Effector memory CD8-positive, alpha-beta T cell (primary cell): ENCODE data around the gene RBFOX2.
"Not testable (repeated sequence)": the region's sequence is repeated elsewhere in the genome, so short reads cannot be mapped to it uniquely, and the experiment has no call there.

Source experiments
- ATAC-seq: fragments of 150-1000 bp; cut with Tn5 transposase; replicated peaks from 2 replicates; pipeline ENCODE4 v1.10.0; 2021; ENCODE audit warnings: mild to moderate bottlenecking, moderate library complexity
- DNase-seq, 3 experiments: peaks; one replicate each; pipeline ENCODE4 v3.0.0; 2021
- H3K27ac Mint-ChIP-seq, 2 donors: one replicate each; pipeline ENCODE4 v1.8.0; 2022; ENCODE audit warnings: mild to moderate bottlenecking in 2 of 2, mixed read lengths in 2 of 2, moderate library complexity in 2 of 2
- H3K27me3 Mint-ChIP-seq, 2 donors: one replicate each; pipeline ENCODE4 v1.8.0; 2022; ENCODE audit warnings: mixed read lengths in 2 of 2
- H3K36me3 Mint-ChIP-seq: one replicate; pipeline ENCODE4 v1.8.0; 2022; ENCODE audit warnings: mild to moderate bottlenecking, moderate library complexity, mixed read lengths; ENCODE audit not compliant: insufficient read depth
- H3K4me1 Mint-ChIP-seq, 2 donors: one replicate each; pipeline ENCODE4 v1.8.0; 2022; ENCODE audit warnings: low read depth in 2 of 2, mixed read lengths in 2 of 2
- H3K4me3 Mint-ChIP-seq, 2 donors: one replicate each; pipeline ENCODE4 v1.8.0; 2022; ENCODE audit warnings: mild to moderate bottlenecking in 2 of 2, mixed read lengths in 2 of 2, moderate library complexity in 2 of 2
- H3K9me3 Mint-ChIP-seq, 2 donors: one replicate each; pipeline ENCODE4 v1.8.0; 2022; ENCODE audit warnings: mixed read lengths in 2 of 2
- total RNA-seq, 9 experiments: gene quantifications; one replicate each; lab custom pipeline; 2026; lab: John Stamatoyannopoulos, UW

The RBFOX2 gene
- total RNA-seq, result 0.67 to 10.2 (median 3.3) reads per million in 9 experiments

GRCh38 chr22:36028646-36029405 is at the start of gene RBFOX2:
Gene RBFOX2 (minus strand): TSS chr22:36028824. CDS start chr22:36028425, 399 bp downstream.
- peak; percentile 33 to 44 (median 36) for DNase-seq
- peaks cover 0 to 19% of the 10 kb centered on the region in 2 donors for H3K27me3 Mint-ChIP-seq

GRCh38 chr22:36077271-36077670 is 48.6 kb upstream of the RBFOX2 start:
- peaks cover 5% of the 10 kb centered on the region for H3K36me3 Mint-ChIP-seq
- no peak for DNase-seq
- no peak overlapping the region for H3K27ac Mint-ChIP-seq

More at GRCh38 chr22:36028646-36029405, at the start of gene RBFOX2:
- ATAC-seq, result peak; percentile 75
- H3K9me3 Mint-ChIP-seq, result no peaks in the 10 kb centered on the region
- H3K36me3 Mint-ChIP-seq, result no peaks in the 10 kb centered on the region
- H3K4me3 Mint-ChIP-seq, result peak within 1 kb of the TSS; percentile 78 to 82
- peak within 1 kb of the TSS in 1 of 2 donors; percentile 52 for H3K27ac Mint-ChIP-seq
- H3K4me1 Mint-ChIP-seq, result peaks cover 12 to 15% of the 10 kb centered on the region in 2 donors

GRCh38 chr22:36075724-36076123 is 47.1 kb upstream of the RBFOX2 start:
- H3K9me3 Mint-ChIP-seq, result no peaks in the 10 kb centered on the region
- H3K36me3 Mint-ChIP-seq, result peaks cover 5% of the 10 kb centered on the region
- peaks cover 3 to 4% of the 10 kb centered on the region in 2 donors for H3K4me1 Mint-ChIP-seq
- ATAC-seq (no peak), DNase-seq (no peak)
- H3K27ac Mint-ChIP-seq, result no peak overlapping the region
- H3K4me3 Mint-ChIP-seq, result no peak overlapping the region
- H3K27me3 Mint-ChIP-seq, result no peaks in the 10 kb centered on the region

More at GRCh38 chr22:36077271-36077670, 48.6 kb upstream of the RBFOX2 start:
- no peak for ATAC-seq
- H3K9me3 Mint-ChIP-seq, result no peaks in the 10 kb centered on the region
- no peak overlapping the region for H3K4me3 Mint-ChIP-seq
- H3K4me1 Mint-ChIP-seq, result peaks cover 3 to 4% of the 10 kb centered on the region in 2 donors
- no peaks in the 10 kb centered on the region for H3K27me3 Mint-ChIP-seq

- Mint-ChIP-seq H3K4me3 (no peak overlapping the region), H3K27ac (no peak overlapping the region), H3K27me3 (no peaks in the 10 kb centered on the region), H3K9me3 (no peaks in the 10 kb centered on the region), H3K4me1 (peaks cover 3 to 4% of the 10 kb centered on the region in 2 donors), H3K36me3 (peaks cover 5% of the 10 kb centered on the region)
- DNase-seq (no peak), ATAC-seq (no peak)
Measured at GRCh38 chr22:36075230-36075629, 46.6 kb upstream of the RBFOX2 start.

GRCh38 chr22:36073476-36073875 is 44.9 kb upstream of the RBFOX2 start:
- DNase-seq, result no peak
- no peaks in the 10 kb centered on the region for H3K9me3 Mint-ChIP-seq
- no peak overlapping the region for H3K4me3 Mint-ChIP-seq
- H3K27me3 Mint-ChIP-seq, result peaks cover 0 to 7% of the 10 kb centered on the region in 2 donors
- no peak for ATAC-seq
- H3K36me3 Mint-ChIP-seq, result peaks cover 5% of the 10 kb centered on the region
- no peak overlapping the region for H3K27ac Mint-ChIP-seq
- no peaks in the 10 kb centered on the region for H3K4me1 Mint-ChIP-seq

- H3K9me3 Mint-ChIP-seq, ATAC-seq, H3K36me3 Mint-ChIP-seq, H3K4me1 Mint-ChIP-seq, DNase-seq, H3K27ac Mint-ChIP-seq, H3K27me3 Mint-ChIP-seq, H3K4me3 Mint-ChIP-seq: not testable (repeated sequence)
Measured at GRCh38 chr22:36070645-36071044, 42.0 kb upstream of the RBFOX2 start.

- Mint-ChIP-seq H3K27me3 (peaks cover 0 to 7% of the 10 kb centered on the region in 2 donors), H3K4me3 (no peak overlapping the region), H3K27ac (no peak overlapping the region), H3K4me1 (peaks cover 5 to 10% of the 10 kb centered on the region in 2 donors), H3K9me3 (no peaks in the 10 kb centered on the region), H3K36me3 (peaks cover 2% of the 10 kb centered on the region)
- DNase-seq (no peak), ATAC-seq (no peak)
Measured at GRCh38 chr22:36069368-36069767, 40.7 kb upstream of the RBFOX2 start.

- peaks cover 0 to 7% of the 10 kb centered on the region in 2 donors for H3K27me3 Mint-ChIP-seq
- no peak for DNase-seq
Measured at GRCh38 chr22:36068776-36069344, 40.2 kb upstream of the RBFOX2 start.

GRCh38 chr22:36067235-36067558 is 38.6 kb upstream of the RBFOX2 start:
- Mint-ChIP-seq H3K27me3 (peaks cover 0 to 7% of the 10 kb centered on the region in 2 donors), H3K4me1 (peaks cover 5 to 10% of the 10 kb centered on the region in 2 donors), H3K9me3 (no peaks in the 10 kb centered on the region), H3K36me3 (no peaks in the 10 kb centered on the region), H3K4me3 (no peak overlapping the region), H3K27ac (no peak overlapping the region)
- DNase-seq (no peak), ATAC-seq (no peak)

More at GRCh38 chr22:36068776-36069344, 40.2 kb upstream of the RBFOX2 start:
- H3K4me3 Mint-ChIP-seq, result no peak overlapping the region
- ATAC-seq, result no peak
- H3K9me3 Mint-ChIP-seq, result no peaks in the 10 kb centered on the region
- no peak overlapping the region for H3K27ac Mint-ChIP-seq
- peaks cover 5 to 10% of the 10 kb centered on the region in 2 donors for H3K4me1 Mint-ChIP-seq
- H3K36me3 Mint-ChIP-seq, result no peaks in the 10 kb centered on the region

GRCh38 chr22:36065775-36066544 is 37.3 kb upstream of the RBFOX2 start:
- DNase-seq (peak; percentile 54 to 61 (median 59)), ATAC-seq (peak; percentile 83)
- Mint-ChIP-seq H3K4me3 (peak overlapping the region; percentile 84 to 85), H3K36me3 (no peaks in the 10 kb centered on the region), H3K9me3 (no peaks in the 10 kb centered on the region), H3K27ac (peak overlapping the region in 1 of 2 donors; percentile 47), H3K4me1 (peaks cover 5 to 10% of the 10 kb centered on the region in 2 donors), H3K27me3 (peaks cover 0 to 7% of the 10 kb centered on the region in 2 donors)

- H3K4me1 Mint-ChIP-seq, result peaks cover 5 to 10% of the 10 kb centered on the region in 2 donors
- no peak for DNase-seq
- ATAC-seq, result no peak
- peaks cover 0 to 7% of the 10 kb centered on the region in 2 donors for H3K27me3 Mint-ChIP-seq
- no peaks in the 10 kb centered on the region for H3K36me3 Mint-ChIP-seq
- H3K4me3 Mint-ChIP-seq, result peak overlapping the region; percentile 84 to 85
- no peaks in the 10 kb centered on the region for H3K9me3 Mint-ChIP-seq
- peak overlapping the region in 1 of 2 donors; percentile 47 for H3K27ac Mint-ChIP-seq
Measured at GRCh38 chr22:36065462-36065774, 36.8 kb upstream of the RBFOX2 start.

GRCh38 chr22:36064358-36064757 is 35.7 kb upstream of the RBFOX2 start:
- no peaks in the 10 kb centered on the region for H3K36me3 Mint-ChIP-seq
- ATAC-seq (no peak), DNase-seq (no peak)
- no peak overlapping the region for H3K27ac Mint-ChIP-seq
- no peaks in the 10 kb centered on the region for H3K9me3 Mint-ChIP-seq
- H3K4me1 Mint-ChIP-seq, result peaks cover 5 to 10% of the 10 kb centered on the region in 2 donors
- no peak overlapping the region for H3K4me3 Mint-ChIP-seq
- H3K27me3 Mint-ChIP-seq, result peaks cover 0 to 4% of the 10 kb centered on the region in 2 donors

GRCh38 chr22:36056980-36057379 is 28.4 kb upstream of the RBFOX2 start:
- H3K27ac Mint-ChIP-seq, result no peak overlapping the region
- DNase-seq (no peak), ATAC-seq (no peak)
- no peaks in the 10 kb centered on the region for H3K36me3 Mint-ChIP-seq
- peaks cover 20 to 30% of the 10 kb centered on the region in 2 donors for H3K27me3 Mint-ChIP-seq
- no peak overlapping the region for H3K4me3 Mint-ChIP-seq
- peaks cover 0 to 5% of the 10 kb centered on the region in 2 donors for H3K4me1 Mint-ChIP-seq
- H3K9me3 Mint-ChIP-seq, result peaks cover 0 to 2% of the 10 kb centered on the region in 2 donors
